Activated CD8-positive, alpha-beta memory T cell treated with anti-CD3 and anti-CD28 coated beads, Interleukin-2, amount 50 U/mL, for 1 hour (primary cell): ENCODE data around the gene KLHL30.
"Not testable (repeated sequence)": the region's sequence is repeated elsewhere in the genome, so short reads cannot be mapped to it uniquely, and the experiment has no call there.

Experiments
- DNase-seq: peaks from one replicate; pipeline ENCODE4 v3.0.0-alpha.2; 2020; ENCODE audit errors: extremely low read depth

KLHL30 gene

GRCh38 chr2:238102865-238103264 is 35.6 kb upstream of the KLHL30 start:
- DNase-seq = no peak

- no peak for DNase-seq
Measured at GRCh38 chr2:238103465-238104225, 34.8 kb upstream of the KLHL30 start.

GRCh38 chr2:238104226-238104690 is 34.2 kb upstream of the KLHL30 start:
- DNase-seq = no peak

GRCh38 chr2:238104691-238105371 is 33.6 kb upstream of the KLHL30 start:
- DNase-seq = no peak

DNA sequence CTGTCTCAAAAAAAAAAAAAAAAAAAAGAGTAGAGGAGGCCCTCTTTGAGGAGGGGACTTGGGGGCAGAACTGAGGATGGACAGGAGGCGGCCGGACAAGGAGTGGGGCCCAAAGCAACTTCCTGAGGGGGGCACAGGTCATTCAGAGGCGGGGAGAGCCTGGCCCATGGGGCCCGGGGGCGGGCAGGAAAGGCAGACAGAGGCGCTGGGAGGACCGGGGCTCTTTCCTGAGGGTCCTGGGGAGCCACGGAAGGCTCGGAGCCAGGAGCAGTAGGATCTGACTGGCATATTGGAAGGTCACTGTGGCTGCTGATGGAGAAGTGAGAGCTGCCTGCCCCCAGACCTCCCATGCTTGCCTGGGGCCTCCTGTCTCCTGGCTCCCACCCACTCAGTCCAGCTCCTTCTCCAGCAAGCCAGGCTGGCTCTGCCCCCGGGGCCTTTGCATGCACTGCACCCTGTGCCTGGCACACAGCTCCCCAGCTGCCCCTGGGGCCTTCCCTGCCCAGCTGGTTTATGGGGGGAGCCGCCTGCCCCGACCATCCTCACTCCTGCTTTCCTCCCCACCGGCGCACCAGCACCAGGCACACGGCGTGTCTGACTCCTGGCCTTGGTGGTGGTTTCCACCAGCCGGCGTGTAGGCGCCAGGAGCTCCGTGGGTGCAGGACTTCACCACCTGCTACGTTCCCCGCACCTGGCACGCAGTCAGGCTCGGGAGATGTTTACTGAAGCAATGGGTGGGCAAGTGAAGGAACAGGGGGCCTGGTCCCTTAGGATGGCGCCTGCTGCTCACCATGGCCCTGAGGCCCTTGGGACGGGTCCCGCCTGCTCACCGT is 32.7 kb upstream of the KLHL30 start:
- no peak for DNase-seq

DNA sequence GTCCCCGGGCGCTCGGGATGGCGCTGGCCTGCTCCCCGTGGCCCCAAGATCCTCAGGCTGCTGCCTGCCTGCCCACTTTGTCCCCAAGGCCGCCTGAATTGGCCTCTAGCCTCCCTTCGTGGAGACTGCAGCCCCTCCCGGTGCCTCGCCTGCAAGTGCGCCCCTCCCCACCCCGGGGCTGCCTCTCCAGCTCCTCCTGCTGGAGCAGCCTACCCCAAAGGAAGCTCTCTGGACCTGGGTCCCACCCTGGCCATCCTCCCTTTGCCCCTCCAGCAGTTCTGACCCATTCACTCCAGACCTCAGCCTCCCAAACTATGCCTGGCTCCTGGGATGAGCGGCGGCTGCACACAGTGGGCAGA is 32.1 kb upstream of the KLHL30 start:
- DNase-seq = no peak

DNA sequence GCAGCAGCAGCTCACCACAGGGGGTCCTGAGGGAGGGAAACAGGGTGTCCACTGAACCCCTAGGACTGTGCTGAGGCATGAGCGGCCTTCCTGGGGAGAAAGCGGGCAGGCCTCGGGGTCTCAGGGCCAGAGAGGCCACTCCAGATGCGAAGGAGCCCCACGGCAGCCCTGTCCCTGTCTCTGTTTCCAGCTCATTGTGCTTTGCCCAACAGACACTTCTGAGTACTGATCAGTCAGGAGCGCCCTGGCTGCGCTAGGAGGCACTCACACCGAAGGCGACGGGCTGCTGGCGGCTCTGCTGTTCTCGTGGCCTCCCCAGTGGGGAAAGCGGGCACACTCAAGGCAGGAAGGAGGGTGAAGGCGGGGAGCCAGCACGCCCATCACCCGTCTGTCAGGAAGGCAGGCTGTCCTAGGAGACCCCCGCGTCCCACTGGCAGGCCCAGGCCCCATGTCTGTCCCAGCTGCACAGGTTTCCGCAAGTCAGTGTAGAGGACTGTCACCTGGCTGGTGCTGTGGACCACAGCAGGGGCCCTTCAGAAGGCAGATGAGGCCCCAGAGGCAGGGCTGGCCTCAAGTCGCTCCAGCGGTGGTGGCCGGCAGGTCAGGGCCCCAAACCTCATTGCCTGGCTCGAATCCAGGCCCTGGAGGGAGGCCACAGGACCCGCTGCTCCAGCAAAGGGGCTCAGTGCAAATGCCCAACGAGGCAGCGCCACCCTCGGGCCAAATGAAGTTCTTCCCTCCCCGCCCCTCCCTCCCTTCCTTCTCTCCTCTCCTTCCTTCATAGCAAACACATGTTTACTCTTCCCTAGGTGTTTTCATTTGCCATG is 31.6 kb upstream of the KLHL30 start:
- no peak for DNase-seq

DNA sequence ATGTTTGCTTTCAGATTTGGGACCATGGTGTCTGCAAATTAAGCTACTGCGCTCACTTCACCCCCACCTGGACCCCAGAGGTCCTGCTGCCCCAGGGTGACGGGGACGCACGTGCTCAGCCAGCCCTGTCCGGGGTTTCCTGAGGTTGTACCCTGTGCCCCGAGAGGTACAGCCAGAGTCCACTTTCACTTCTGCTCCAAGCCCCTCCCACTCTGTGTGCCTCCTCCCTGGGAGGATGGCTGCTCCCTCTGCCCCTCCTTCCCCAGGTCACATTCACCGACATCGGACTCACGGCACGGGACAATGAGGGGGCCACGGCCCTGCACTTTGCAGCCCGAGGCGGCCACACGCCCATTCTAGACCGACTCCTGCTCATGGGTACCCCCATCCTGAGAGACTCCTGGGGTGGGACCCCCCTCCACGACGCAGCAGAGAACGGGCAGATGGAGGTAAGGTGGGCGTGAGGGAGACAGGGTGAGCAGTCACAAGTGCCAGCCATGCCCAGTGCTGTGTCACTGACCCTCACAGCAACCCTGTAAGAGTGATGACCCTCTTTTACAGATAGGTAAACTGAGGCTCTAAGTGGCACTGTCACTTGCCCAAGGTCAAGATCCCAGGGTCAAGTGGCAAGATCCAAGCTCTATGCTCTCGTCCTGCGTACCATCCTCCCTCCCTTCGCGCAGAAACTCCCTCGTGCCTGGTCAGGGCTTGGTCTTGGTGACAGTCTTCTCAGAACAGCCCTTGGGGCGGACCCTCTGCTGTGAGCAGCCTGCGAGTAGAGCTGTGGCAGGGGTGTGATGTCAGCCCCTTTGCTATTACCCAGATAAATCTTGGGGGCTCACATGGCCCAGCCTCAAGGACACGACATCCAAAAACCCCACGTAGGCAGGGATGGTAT is 30.7 kb upstream of the KLHL30 start:
- no peak for DNase-seq

DNA sequence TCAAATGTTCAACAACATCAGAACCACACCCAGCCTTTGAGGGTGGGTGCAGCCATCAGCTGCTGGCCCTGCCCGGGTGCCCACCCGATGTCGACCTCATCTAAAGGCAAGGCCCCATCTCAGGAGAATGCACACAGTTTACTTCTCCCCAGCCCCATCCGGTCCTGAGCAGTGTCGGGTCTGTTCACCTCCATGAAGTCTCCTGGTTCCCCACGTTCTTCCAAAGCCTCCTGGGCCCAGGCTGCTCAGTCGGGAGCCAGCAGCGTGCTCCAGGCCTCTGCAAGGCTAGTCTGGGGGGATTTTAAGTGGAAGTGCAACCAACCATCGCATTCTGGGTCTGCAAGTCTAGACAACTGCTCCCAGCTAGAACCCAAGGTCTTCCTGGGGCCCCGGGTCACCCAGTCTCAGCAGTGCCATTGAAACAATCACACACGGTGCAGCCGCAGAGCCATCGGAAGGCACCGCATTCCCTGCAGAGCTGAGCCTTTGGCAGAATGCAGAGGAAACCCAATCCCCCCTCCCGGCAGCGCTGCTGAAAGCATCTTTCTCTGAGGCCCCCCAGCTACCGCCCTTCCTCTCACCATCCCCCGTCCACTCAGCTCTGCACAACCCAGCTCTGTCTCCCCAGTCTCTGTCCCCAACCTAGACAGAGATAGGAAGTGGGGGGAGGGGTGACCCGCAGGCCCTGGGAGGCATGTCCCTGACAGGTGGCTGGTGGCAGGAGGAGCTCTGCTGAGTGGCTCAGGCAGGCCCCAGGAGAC is 29.9 kb upstream of the KLHL30 start:
- DNase-seq = no peak

GRCh38 chr2:238113611-238114010 is 24.9 kb upstream of the KLHL30 start:
- no peak for DNase-seq

- DNase-seq = no peak
Measured at GRCh38 chr2:238114331-238114841, 24.1 kb upstream of the KLHL30 start.

DNA sequence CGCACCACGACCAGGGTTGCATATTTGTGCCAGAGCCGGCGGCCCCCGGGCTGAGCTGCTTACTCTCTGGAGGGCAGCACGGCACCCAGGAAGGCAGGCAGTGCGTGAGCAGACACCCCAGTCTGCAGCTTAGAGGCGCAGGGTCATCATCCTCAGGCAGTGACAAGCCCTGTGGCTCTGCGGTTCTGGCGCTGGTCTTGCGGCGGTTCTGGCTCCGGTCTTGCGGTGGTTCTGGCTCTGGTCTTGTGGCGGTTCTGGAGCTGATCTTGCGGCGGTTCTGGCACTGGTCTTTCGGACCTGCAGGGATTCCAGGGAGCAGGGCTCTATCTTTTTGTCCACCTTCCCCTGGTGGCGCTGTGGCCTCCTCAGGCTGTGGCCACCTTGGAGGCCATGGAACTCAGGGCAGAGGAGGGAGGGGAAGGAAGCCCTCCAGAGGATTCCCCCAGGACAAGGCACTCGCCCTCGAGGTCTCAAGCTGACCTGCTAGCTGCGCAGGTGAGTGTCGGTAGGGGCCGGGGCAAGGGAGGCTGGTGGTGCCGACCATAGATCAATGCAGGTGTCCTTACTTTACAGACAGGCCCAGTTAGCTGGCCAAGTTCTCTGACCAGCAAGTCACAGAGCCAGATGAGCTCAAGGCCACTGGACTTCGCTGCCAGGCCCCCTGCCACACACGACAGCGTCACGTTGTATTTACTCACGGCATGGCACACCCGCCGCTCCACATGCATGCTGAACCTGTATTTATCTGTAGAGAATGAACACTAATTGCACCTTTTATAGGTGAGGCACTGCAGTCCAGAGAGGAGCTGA is 23.4 kb upstream of the KLHL30 start:
- no peak for DNase-seq

- DNase-seq = not testable (repeated sequence)
Measured at GRCh38 chr2:238115709-238116108, 22.8 kb upstream of the KLHL30 start.

DNA sequence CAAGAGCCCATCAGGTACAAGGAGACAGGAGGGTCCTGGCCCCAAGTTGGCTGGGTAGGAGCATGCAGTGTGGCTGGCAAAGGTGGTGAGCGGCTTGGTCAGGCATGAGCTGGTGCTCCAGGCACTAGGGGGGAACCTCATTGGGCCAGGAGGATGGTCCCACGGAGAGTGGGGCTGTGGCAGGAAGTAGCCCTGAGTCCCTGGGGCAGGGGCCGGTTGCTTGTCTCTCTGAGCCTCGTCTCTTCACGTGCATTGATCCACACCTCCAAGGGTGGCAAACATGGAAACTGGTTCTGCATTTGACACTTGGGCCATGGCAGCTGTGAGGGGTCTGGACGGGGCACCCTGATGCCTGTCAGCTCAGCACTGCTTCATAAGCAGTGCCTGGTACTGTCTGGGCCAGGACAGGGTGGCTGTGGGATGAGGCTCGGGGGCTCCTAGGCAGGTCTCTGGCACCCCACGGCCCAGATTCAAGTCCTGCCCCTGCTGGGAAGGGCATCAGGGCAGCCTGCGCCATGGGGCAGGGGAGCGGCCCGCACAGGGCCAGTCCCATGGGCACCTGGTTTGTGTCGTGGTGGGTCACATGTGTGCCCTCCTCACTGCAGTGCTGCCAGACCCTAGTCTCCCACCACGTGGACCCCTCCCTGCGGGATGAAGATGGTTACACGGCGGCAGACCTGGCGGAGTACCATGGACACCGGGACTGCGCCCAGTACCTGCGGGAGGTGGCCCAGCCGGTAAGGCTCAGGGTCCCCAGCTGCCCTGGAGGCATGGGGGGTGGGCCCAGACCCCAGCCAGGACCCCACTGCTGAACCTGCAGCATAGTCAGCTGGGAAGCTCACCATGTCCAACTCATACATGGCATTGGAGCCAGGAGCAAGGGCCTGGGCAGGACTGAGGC is 21.9 kb upstream of the KLHL30 start:
- no peak for DNase-seq

DNA sequence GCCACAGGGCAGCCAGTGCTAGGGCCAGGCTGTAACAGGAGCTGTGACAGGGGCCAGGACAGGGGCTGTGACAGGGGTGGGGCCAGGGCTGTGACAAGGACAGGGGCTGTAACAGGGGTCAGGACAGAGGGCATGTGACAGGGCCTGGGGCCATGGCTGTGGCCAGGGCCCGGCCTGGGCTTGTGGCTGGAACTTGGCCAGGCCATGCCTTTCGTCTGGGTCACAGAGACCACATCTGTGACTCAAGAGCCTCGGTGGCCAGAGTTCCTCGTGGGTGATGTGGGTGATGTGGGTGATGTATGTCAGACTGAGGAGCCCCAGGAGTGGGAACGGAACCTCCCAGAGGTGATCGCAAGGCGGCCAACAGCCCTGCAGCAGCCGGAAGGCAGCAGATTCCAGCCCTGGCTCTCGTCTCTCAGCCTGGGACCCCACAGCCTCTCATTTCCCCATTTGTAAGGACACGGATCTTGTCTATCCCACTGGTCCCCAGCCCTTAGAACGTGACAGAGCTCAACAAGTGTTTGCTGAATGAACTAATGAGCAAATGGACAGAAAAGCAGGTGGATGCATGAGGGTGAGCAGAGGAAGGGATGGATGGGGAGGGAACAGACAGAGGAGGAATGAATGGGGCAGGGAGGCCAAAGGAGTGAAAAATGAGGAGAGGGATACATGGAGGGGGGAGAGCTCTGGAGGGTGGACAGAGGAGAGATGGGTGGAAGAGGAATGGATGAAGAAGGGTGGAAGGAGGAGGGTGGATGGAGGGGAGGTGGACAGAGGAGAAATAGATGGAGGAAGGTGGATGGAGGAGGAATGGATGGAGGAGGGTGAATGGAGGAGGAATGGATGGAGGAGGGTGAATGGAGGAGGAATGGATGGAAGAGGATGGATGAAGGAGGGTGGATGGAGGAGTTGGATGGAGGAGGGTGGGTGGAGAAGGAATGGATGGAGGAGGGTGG is 21.0 kb upstream of the KLHL30 start:
- no peak for DNase-seq

GRCh38 chr2:238119756-238120462 is 18.6 kb upstream of the KLHL30 start:
- DNase-seq = no peak
